ENCODE data around the gene CLSTN2. TPM values are rescaled to one million over a fixed set of nuclear protein-coding genes. Genes with fewer than 3 reads are reported as not detected.

CLSTN2 gene
- total RNA-seq, 1 experiment from 2014 or later: 0.02 TPM

GRCh38 chr3:140545756-140546155, 610.8 kb downstream of the CLSTN2 start:
- Histone ChIP-seq H3K36me3 (ENCODE audit: control insufficient read depth in 1 of 2, insufficient read depth in 2 of 2, low read length in 2 of 2) (no peaks in the 10 kb centered on the region), H3K4me2 (ENCODE audit: low read length) (no peak overlapping the region), H3K27me3 (ENCODE audit: insufficient read depth, low read length) (peaks cover 35% of the 10 kb centered on the region; the same call in 1 of the 2 replicates), H3K4me3 (replicated peaks in 1 of 2; ENCODE audit: low read depth in 1 of 2, low read length in 2 of 2) (no peak overlapping the region), H3K9me3 (ENCODE audit: control insufficient read depth in 1 of 2, insufficient read depth in 1 of 2, low read depth in 1 of 2, low read length in 2 of 2) (no peaks in the 10 kb centered on the region), H2AFZ (ENCODE audit: low read depth, low read length, poor library complexity, severe bottlenecking) (no peak overlapping the region), H3K27ac (ENCODE audit: low read depth, low read length) (no peak overlapping the region), H3K79me2 (ENCODE audit: insufficient read depth, low read length) (no peaks in the 10 kb centered on the region), H3K9ac (ENCODE audit: low read length) (no peak overlapping the region), H3K4me1 (ENCODE audit: control insufficient read depth in 1 of 2, insufficient read depth in 2 of 2, low read length in 2 of 2) (no peaks in the 10 kb centered on the region), H4K20me1 (ENCODE audit: insufficient read depth) (no peaks in the 10 kb centered on the region), H3K9me2 (ENCODE audit: insufficient read depth) (no peaks in the 10 kb centered on the region)
- DNase-seq (ENCODE audit: low read depth, low spot score): no peak
- TF ChIP-seq POLR2A (IDR thresholded peaks at IDR 0.05; ENCODE audit: borderline replicate concordance, extremely low read depth, insufficient read depth, insufficient read length) (no peak), ZNF274 (IDR thresholded peaks at IDR 0.05; ENCODE audit: low read depth, low read length) (no peak), SP1 (IDR thresholded peaks at IDR 0.05; ENCODE audit: low read depth) (no peak)
- ChIA-PET POLR2A (no interaction called here), RAD21 (ENCODE audit: low non-redundant PET in 1 of 2, low total read pairs in 2 of 2, uncharacterized antibody in 2 of 2, unreplicated experiment in 2 of 2) (no interaction called here), CTCF (no interaction called here)
- intact Hi-C loops (cut with micrococcal nuclease): no loop called here
- BruUV-seq (replicated peaks): no TSS peak
- ATAC-seq: no peak

- no peak for TF ChIP-seq EZH2phosphoT487 (IDR thresholded peaks at IDR 0.05; ENCODE audit: borderline replicate concordance)
- TF ChIP-seq POLR2AphosphoS5 (IDR thresholded peaks at IDR 0.05; ENCODE audit: low read depth, low read length): no peak
- no peak for TF ChIP-seq SP1 (IDR thresholded peaks at IDR 0.05; ENCODE audit: low read depth)
- TF ChIP-seq YY1 (IDR thresholded peaks at IDR 0.05; ENCODE audit: extremely low read depth, insufficient replicate concordance, low read depth, low read length): no peak
- no peak for TF ChIP-seq CBX3 (IDR thresholded peaks at IDR 0.05; ENCODE audit: low read depth)
- no peak for TF ChIP-seq RAD21 (IDR thresholded peaks at IDR 0.05; ENCODE audit: low read depth)
- no peak for TF ChIP-seq MAX (IDR thresholded peaks at IDR 0.05)
- TF ChIP-seq ATF3 (IDR thresholded peaks at IDR 0.05): no peak
- TF ChIP-seq ZNF274 (IDR thresholded peaks at IDR 0.05; ENCODE audit: low read depth, low read length): no peak
- TF ChIP-seq SRF (IDR thresholded peaks at IDR 0.05; ENCODE audit: low read depth): no peak
- TF ChIP-seq EZH2 (IDR thresholded peaks at IDR 0.05): no peak
- ChIA-PET CTCF (no interaction called here), RAD21 (ENCODE audit: low non-redundant PET in 1 of 2, low total read pairs in 2 of 2, uncharacterized antibody in 2 of 2, unreplicated experiment in 2 of 2) (no interaction called here), POLR2A (no interaction called here)
- Histone ChIP-seq H3K27ac (ENCODE audit: low read depth, low read length) (no peak overlapping the region), H4K20me1 (ENCODE audit: insufficient read depth) (no peaks in the 10 kb centered on the region), H3K9me3 (ENCODE audit: control insufficient read depth in 1 of 2, insufficient read depth in 1 of 2, low read depth in 1 of 2, low read length in 2 of 2) (no peaks in the 10 kb centered on the region), H3K79me2 (ENCODE audit: insufficient read depth, low read length) (no peaks in the 10 kb centered on the region), H3K36me3 (ENCODE audit: control insufficient read depth in 1 of 2, insufficient read depth in 2 of 2, low read length in 2 of 2) (no peaks in the 10 kb centered on the region), H3K4me1 (ENCODE audit: control insufficient read depth in 1 of 2, insufficient read depth in 2 of 2, low read length in 2 of 2) (no peaks in the 10 kb centered on the region), H3K9ac (ENCODE audit: low read length) (no peak overlapping the region), H2AFZ (ENCODE audit: low read depth, low read length, poor library complexity, severe bottlenecking) (no peak overlapping the region), H3K4me2 (ENCODE audit: low read length) (no peak overlapping the region), H3K27me3 (ENCODE audit: insufficient read depth, low read length) (peaks cover 30% of the 10 kb centered on the region; the same call in 1 of the 2 replicates), H3K4me3 (replicated peaks in 1 of 2; ENCODE audit: low read depth in 1 of 2, low read length in 2 of 2) (no peak overlapping the region), H3K9me2 (ENCODE audit: insufficient read depth) (no peaks in the 10 kb centered on the region)
- DNase-seq (ENCODE audit: low read depth, low spot score) (no peak), ATAC-seq (no peak)
- intact Hi-C loops (cut with micrococcal nuclease): no loop called here
- no TSS peak for BruUV-seq (replicated peaks)
Measured at GRCh38 chr3:140546649-140547048, 611.7 kb downstream of the CLSTN2 start.

Measured in HCT116 (cell line).